Peyer's patch (tissue), 4 donors: ENCODE results near the gene RFX2. TPM values are rescaled to one million over a fixed set of nuclear protein-coding genes. Genes with fewer than 3 reads are reported as not detected.

Source experiments
- DNase-seq, 3 donors: peaks; one replicate each; pipeline ENCODE4 v3.0.0-alpha.2; 2017 to 2019
- H3K27ac ChIP-seq, 4 donors: fragments of 200-600 bp; sonication (generic); one replicate each; pipeline ENCODE4 v1.5.1; 2016 to 2019
- H3K27me3 ChIP-seq, 2 donors: fragments of 200-600 bp; sonication (generic); one replicate each; pipeline ENCODE4 v1.5.1; 2019
- H3K36me3 ChIP-seq, 3 donors: fragments of 200-600 bp; sonication (generic); one replicate each; pipeline ENCODE4 v1.5.1; 2016 to 2019
- H3K4me1 ChIP-seq, 4 donors: fragments of 200-600 bp; sonication (generic); one replicate each; pipeline ENCODE4 v1.5.1; 2016 to 2019
- H3K4me3 ChIP-seq, 4 donors: fragments of 200-600 bp; sonication (generic); 1 replicate in 3 of 4; 2 replicates in 1 of 4; pipeline ENCODE4 v1.5.1; 2016 to 2019; ENCODE audit warnings: mild to moderate bottlenecking in 1 of 4
- H3K9me3 ChIP-seq, 4 donors: fragments of 200-600 bp; sonication (generic); one replicate each; pipeline ENCODE4 v1.5.1; 2016 to 2019; ENCODE audit warnings: mild to moderate bottlenecking in 1 of 4
- CTCF ChIP-seq, 6 experiments: fragments of 450-650 bp in 4 of 6; fragments of 200-600 bp in 2 of 6; sonication (generic) in 1 of 6; IDR thresholded peaks; one replicate each; pipeline ENCODE4 v1.5.1; 2017 to 2019; ENCODE audit warnings: antibody characterized with exemption in 6 of 6, mild to moderate bottlenecking in 3 of 6, moderate library complexity in 1 of 6
- POLR2A ChIP-seq, 2 donors: fragments of 450-650 bp; IDR thresholded peaks; one replicate each; pipeline ENCODE4 v1.5.1; 2017; ENCODE audit warnings: antibody characterized with exemption in 2 of 2, mild to moderate bottlenecking in 2 of 2, moderate library complexity in 2 of 2
- total RNA-seq, 4 donors: library from RNA; depleted of rRNA; stranded (reverse); fragments of >200 nt; gene quantifications; one replicate each; pipeline ENCODE4 v1.1.0, GENCODE V29; 2016

Gene RFX2
- total RNA-seq, 4 donors from 2014 or later, result 2.6 to 33.9 (median 10.3) TPM

- Histone ChIP-seq H3K4me1 (peaks cover 0 to 59% (median 12%) of the 10 kb centered on the region in 4 donors), H3K9me3 (no peaks in the 10 kb centered on the region), H3K36me3 (no peaks in the 10 kb centered on the region), H3K27me3 (no peaks in the 10 kb centered on the region), H3K4me3 (no peak overlapping the region), H3K27ac (peak overlapping the region; percentile 65 to 92 (median 84))
- TF ChIP-seq POLR2A (IDR thresholded peaks at IDR 0.05), result no peak
- TF ChIP-seq CTCF (IDR thresholded peaks at IDR 0.05), result no peak
- DNase-seq, result peak in 1 of 3 donors; percentile 36
These were observed 52.4 kb downstream of the RFX2 start for GRCh38 chr19:6057651-6058517.

- peak overlapping the region; percentile 65 to 92 (median 84) for H3K27ac ChIP-seq
- H3K36me3 ChIP-seq, result no peaks in the 10 kb centered on the region
- peak in 2 of 3 donors; percentile 80 to 85 for DNase-seq
- peaks cover 0 to 50% (median 12%) of the 10 kb centered on the region in 4 donors for H3K4me1 ChIP-seq
- no peaks in the 10 kb centered on the region for H3K27me3 ChIP-seq
- peak overlapping the region in 2 of 4 donors; percentile 3 to 21 for H3K4me3 ChIP-seq
- TF ChIP-seq POLR2A (IDR thresholded peaks at IDR 0.05) (no peak), CTCF (IDR thresholded peaks at IDR 0.05) (no peak)
- no peaks in the 10 kb centered on the region for H3K9me3 ChIP-seq
These were observed 53.3 kb downstream of the RFX2 start for GRCh38 chr19:6056801-6057650.

- Histone ChIP-seq H3K36me3 (no peaks in the 10 kb centered on the region), H3K27ac (peak overlapping the region; percentile 65 to 92 (median 84)), H3K9me3 (no peaks in the 10 kb centered on the region), H3K27me3 (no peaks in the 10 kb centered on the region), H3K4me3 (peak overlapping the region in 1 of 4 donors; percentile 21), H3K4me1 (peaks cover 0 to 43% (median 12%) of the 10 kb centered on the region in 4 donors)
- TF ChIP-seq CTCF (IDR thresholded peaks at IDR 0.05) (peak in 3 of 6 experiments; percentile 24 to 55 (median 37)), POLR2A (IDR thresholded peaks at IDR 0.05) (no peak)
- peak in 2 of 3 donors; percentile 72 to 85 for DNase-seq
These were observed 54.0 kb downstream of the RFX2 start for GRCh38 chr19:6056282-6056741.

DNA sequence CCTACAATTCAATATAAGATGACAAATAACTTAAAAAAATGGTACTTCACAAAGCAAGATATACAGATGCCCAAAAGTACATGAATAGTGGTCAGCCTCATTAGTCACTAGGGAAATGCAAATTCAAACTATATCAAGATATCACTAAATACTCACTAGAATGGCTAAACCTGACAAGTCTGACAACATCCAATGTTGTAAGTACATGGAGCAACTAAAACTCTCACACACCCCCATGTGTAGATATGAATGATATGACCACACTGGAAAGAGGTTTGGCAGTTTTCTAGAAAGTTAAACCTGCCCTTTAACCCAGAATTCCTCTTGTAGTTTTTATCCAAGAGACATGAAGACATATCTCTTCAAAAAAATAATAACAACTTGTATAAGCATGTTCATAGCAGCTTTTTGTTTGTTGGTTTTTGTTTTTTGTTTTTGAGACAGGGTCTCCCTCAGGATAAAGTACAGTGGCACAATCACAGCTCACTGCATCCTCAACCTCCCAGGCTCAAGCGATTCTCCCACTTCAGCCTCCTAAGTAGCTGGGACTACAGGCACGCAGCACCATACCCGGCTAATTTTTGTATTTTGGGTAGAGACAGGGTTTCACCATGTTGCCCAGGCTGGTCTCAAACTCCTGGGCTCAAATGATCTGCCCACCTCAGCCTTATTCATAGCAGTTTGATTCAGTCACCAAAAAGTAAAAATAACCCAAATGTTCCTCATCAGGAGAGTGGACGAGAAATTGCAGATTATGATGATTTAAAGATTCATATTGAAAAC, 55.1 kb downstream of the RFX2 start:
- Histone ChIP-seq H3K4me3 (no peak overlapping the region), H3K36me3 (no peaks in the 10 kb centered on the region), H3K9me3 (no peaks in the 10 kb centered on the region), H3K27ac (peak overlapping the region in 1 of 4 donors; percentile 92), H3K27me3 (no peaks in the 10 kb centered on the region), H3K4me1 (peaks cover 0 to 32% (median 12%) of the 10 kb centered on the region in 4 donors)
- TF ChIP-seq CTCF (IDR thresholded peaks at IDR 0.05), result no peak
- no peak for TF ChIP-seq POLR2A (IDR thresholded peaks at IDR 0.05)
- no peak for DNase-seq
